ENCODE measurements around the gene NAA50.

GRCh38 chr3:113754494-113755159 is 8.6 kb upstream of the NAA50 start:
- TF ChIP-seq POLR2A (IDR thresholded peaks at IDR 0.05): no peak
- no peak for TF ChIP-seq EP300 (IDR thresholded peaks at IDR 0.05)

Data from stomach (tissue), 4 donors.